ENCODE data around the gene MS4A1. TPM values are rescaled to one million over a fixed set of nuclear protein-coding genes. Genes with fewer than 3 reads are reported as not detected.
"Not testable (repeated sequence)": the region's sequence is repeated elsewhere in the genome, so short reads cannot be mapped to it uniquely, and the experiment has no call there.

MS4A1 gene
- not detected in 2 replicates for total RNA-seq (2014; rRNA removed; shearing (Covaris generic))

DNA sequence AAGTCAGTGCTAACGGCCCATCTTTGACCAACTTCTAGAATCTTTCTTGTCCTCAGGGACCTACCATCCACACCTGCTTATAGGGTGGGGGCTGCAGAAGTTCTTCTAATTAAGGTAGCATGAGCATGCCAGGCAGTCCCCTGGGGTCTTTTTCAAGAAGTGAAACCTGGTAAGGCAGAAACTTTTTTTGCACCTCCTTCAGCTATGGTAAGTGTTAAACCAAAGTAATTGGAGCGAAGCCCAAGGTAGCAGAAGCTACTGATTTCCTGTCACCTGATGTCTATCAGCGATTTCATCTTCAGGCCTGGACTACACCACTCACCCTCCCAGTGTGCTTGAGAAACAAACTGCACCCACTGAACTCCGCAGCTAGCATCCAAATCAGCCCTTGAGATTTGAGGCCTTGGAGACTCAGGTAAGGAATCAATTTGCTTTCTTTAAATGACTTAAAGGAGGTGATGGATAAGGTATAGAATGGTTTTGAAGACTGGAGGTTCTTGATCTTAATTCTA, at the start of gene MS4A1:
MS4A1 (plus strand) TSS at position 317 of the 512 bp plus-strand sequence. CDS start 6,528 bp downstream, outside the sequence.
- Histone ChIP-seq H3K4me3 (no peak within 1 kb of the TSS), H3K4me1 (no peaks in the 10 kb centered on the region), H3K36me3 (no peaks in the 10 kb centered on the region), H3K27ac (no peak within 1 kb of the TSS), H3K27me3 (no peaks in the 10 kb centered on the region), H3K9me3 (replicated peaks) (no peaks in the 10 kb centered on the region)
- DNase-seq: no peak

GRCh38 chr11:60420015-60420414, 35.6 kb upstream of the MS4A1 start:
- DNase-seq: no peak
- no peak overlapping the region for H3K4me3 ChIP-seq
- H3K27me3 ChIP-seq: no peaks in the 10 kb centered on the region
- H3K27ac ChIP-seq: no peak overlapping the region
- no peaks in the 10 kb centered on the region for H3K36me3 ChIP-seq
- H3K9me3 ChIP-seq (replicated peaks): no peaks in the 10 kb centered on the region
- no peaks in the 10 kb centered on the region for H3K4me1 ChIP-seq

DNA sequence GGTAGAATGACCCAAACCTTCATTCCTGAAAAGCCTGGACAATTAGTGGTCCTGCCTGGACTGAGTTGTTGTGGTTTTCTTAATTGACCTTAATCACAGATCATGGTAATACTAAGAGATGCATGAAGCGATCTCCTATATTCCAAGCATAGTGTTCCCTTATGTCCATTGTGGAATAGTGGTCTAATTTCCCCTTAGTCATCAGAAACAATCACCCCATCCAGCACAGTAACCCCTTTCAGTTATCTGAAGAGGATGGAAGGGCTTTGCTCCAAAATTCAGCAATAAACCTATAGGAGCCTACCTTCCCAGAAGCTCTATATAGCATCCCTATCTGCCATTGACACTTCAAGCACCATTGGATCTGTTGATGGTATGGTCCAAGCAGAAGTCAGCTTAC, 33.0 kb upstream of the MS4A1 start:
- Histone ChIP-seq H3K27ac (no peak overlapping the region), H3K4me3 (no peak overlapping the region), H3K36me3 (no peaks in the 10 kb centered on the region), H3K27me3 (no peaks in the 10 kb centered on the region), H3K4me1 (no peaks in the 10 kb centered on the region; the same call in 1 of the 2 replicates), H3K9me3 (replicated peaks) (no peaks in the 10 kb centered on the region)
- DNase-seq: no peak

DNA sequence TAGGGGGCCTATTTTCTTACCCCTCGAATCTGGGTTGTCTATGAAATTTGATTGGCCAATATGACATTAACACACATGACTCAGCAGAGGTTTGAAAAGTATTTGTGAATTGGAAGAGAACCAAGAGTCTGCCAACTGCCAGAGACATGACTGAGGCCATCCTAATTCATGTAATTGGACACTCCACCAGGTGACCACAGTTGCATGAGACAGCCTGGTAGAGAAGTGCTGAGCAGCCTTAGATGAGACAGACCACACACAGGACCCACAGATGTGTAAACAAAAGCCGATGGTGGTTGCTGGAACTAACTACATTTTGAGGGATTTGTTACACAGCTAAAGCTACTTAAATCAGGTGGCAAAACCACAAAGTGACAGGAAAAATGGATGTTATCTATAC, 27.1 kb upstream of the MS4A1 start:
- Histone ChIP-seq H3K27ac (no peak overlapping the region), H3K9me3 (replicated peaks) (no peaks in the 10 kb centered on the region), H3K4me1 (peaks cover 6% of the 10 kb centered on the region), H3K27me3 (no peaks in the 10 kb centered on the region), H3K36me3 (no peaks in the 10 kb centered on the region), H3K4me3 (no peak overlapping the region)
- peak; percentile 66 to 76 for DNase-seq

DNA sequence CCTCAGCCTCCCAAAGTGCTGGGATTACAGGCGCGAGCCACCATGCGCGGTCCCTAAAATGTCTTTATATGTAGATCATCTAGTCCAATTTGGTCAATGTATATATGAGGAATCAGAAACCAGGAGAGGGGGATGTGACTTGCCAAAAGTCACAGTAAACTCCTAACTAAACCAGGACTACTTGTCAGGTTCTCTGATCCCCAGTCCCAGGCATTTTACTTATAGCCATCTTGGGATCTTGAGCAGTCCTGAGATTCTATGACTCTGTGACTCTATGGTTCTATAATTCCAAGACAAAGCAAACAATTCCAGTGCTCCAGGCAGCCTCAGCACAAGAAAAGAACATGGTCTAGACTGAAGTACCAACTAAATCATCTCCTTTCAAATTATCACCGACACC, 26.4 kb upstream of the MS4A1 start, which contains the start of gene MS4A5:
MS4A5 (plus strand) TSS at position 301 of the 400 bp plus-strand sequence. CDS start 103 bp downstream, outside the sequence.
- no peak for DNase-seq
- H3K4me3 ChIP-seq: no peak within 1 kb of the TSS
- H3K27me3 ChIP-seq: no peaks in the 10 kb centered on the region
- no peaks in the 10 kb centered on the region for H3K36me3 ChIP-seq
- no peaks in the 10 kb centered on the region for H3K9me3 ChIP-seq (replicated peaks)
- H3K27ac ChIP-seq: no peak within 1 kb of the TSS
- H3K4me1 ChIP-seq: peaks cover 6% of the 10 kb centered on the region

- H3K4me3 ChIP-seq: no peak overlapping the region
- H3K27ac ChIP-seq: no peak overlapping the region
- no peaks in the 10 kb centered on the region for H3K36me3 ChIP-seq
- DNase-seq: no peak
- H3K27me3 ChIP-seq: no peaks in the 10 kb centered on the region
- H3K9me3 ChIP-seq (replicated peaks): no peaks in the 10 kb centered on the region
- peaks cover 6% of the 10 kb centered on the region for H3K4me1 ChIP-seq
Observed at GRCh38 chr11:60431251-60431650, 24.4 kb upstream of the MS4A1 start.

DNA sequence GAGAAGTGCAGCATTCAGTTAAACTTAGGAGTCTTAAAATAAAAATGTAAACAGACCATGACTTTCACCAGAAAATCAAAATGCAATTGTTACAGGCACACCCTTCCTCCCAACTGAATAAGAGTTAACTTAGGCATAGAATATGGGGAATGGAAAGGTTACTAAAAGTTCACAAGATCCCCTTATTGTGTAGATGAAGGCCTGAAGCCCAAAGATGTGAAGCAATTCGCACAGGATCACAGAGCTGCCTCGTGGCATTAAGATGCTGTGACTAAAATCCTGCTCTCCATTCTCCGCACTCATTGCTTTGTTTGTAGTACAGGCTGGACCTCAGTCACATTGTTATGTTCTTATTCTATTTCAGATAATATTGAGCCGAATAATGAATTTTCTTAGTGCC, 22.2 kb upstream of the MS4A1 start:
- Histone ChIP-seq H3K9me3 (replicated peaks) (no peaks in the 10 kb centered on the region), H3K36me3 (no peaks in the 10 kb centered on the region), H3K4me3 (no peak overlapping the region), H3K27ac (no peak overlapping the region), H3K4me1 (peaks cover under 1% of the 10 kb centered on the region), H3K27me3 (no peaks in the 10 kb centered on the region)
- DNase-seq: no peak

DNA sequence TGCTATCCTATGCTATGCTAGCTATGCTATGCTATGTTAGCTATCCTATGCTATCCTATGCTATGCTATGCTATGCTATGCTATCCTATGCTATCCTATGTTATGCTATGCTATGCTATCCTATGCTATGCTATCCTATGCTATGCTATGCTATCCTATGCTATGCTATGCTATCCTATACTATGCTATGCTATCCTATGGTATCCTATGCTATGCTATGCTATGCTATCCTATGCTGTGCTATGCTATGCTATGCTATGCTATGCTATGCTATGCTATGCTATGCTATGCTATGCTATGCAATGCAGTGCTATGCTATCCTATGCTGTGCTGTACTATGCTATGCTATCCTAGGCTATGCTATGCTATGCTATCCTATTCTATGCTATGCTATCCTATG, 8.6 kb upstream of the MS4A1 start:
- Histone ChIP-seq H3K36me3 (no peaks in the 10 kb centered on the region), H3K9me3 (replicated peaks) (no peaks in the 10 kb centered on the region), H3K4me3 (no peak overlapping the region), H3K4me1 (no peaks in the 10 kb centered on the region), H3K27ac (no peak overlapping the region), H3K27me3 (no peaks in the 10 kb centered on the region)
- no peak for DNase-seq

DNA sequence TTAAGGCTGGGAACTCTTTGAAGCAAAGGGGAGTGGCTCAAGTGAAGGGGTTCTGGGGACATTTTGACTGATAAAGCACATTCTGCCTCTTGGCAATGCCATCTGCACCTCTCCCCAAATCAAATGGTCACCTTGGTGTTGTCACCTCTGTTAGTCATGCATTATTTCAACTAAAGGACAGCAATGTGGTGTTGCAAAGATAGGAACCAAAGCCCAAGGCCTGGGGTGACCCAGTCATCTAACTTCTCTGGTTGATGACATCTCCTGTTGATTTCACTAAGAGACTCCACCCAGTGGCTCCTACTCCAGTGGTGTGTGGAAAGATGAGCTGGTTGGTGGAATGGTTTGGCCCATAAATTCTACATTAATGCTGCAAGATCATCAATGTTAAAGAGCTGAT, 7.8 kb upstream of the MS4A1 start:
- no peaks in the 10 kb centered on the region for H3K4me1 ChIP-seq
- no peak overlapping the region for H3K27ac ChIP-seq
- no peak overlapping the region for H3K4me3 ChIP-seq
- no peaks in the 10 kb centered on the region for H3K36me3 ChIP-seq
- no peaks in the 10 kb centered on the region for H3K9me3 ChIP-seq (replicated peaks)
- DNase-seq: no peak
- no peaks in the 10 kb centered on the region for H3K27me3 ChIP-seq

DNA sequence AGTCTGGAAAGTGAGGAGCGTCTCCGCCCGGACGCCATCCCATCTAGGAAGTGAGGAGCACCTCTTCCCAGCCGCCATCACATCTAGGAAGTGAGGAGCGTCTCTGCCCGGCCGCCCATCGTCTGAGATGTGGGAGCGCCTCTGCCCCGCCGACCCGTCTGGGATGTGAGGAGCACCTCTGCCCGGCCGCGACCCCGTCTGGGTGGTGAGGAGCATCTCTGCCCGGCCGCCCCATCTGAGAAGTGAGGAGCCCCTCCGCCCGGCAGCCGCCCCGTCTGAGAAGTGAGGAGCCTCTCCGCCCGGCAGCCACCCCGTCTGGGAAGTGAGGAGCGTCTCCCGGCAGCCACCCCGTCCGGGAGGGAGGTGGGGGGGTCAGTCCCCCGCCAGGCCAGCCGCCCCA, 4.5 kb upstream of the MS4A1 start:
- H3K27me3 ChIP-seq; DNase-seq; H3K9me3 ChIP-seq (replicated peaks); H3K4me1 ChIP-seq; H3K4me3 ChIP-seq; H3K27ac ChIP-seq; H3K36me3 ChIP-seq: not testable (repeated sequence)

DNA sequence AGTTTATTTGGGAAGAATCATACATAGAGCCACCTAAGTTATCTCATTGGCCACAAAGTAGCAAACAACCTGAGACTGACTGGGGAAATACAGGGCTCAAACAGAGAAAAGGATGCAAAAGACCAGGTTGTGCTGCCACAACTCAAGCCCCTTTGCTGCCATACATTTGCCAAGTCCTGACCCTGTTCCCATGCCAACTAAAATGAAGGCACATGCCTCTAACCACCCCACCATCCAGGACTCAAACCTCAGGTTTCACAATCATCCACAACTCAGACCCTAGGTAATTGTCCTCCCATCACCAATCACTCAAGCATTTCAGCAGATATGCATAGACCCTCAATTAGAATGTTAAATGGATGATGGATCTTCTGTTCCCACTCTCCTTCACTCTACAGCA, 1.4 kb upstream of the MS4A1 start:
- DNase-seq: no peak
- no peaks in the 10 kb centered on the region for H3K4me1 ChIP-seq
- no peaks in the 10 kb centered on the region for H3K36me3 ChIP-seq
- no peak overlapping the region for H3K4me3 ChIP-seq
- H3K27me3 ChIP-seq: no peaks in the 10 kb centered on the region
- H3K27ac ChIP-seq: no peak overlapping the region
- H3K9me3 ChIP-seq (replicated peaks): no peaks in the 10 kb centered on the region

DNA sequence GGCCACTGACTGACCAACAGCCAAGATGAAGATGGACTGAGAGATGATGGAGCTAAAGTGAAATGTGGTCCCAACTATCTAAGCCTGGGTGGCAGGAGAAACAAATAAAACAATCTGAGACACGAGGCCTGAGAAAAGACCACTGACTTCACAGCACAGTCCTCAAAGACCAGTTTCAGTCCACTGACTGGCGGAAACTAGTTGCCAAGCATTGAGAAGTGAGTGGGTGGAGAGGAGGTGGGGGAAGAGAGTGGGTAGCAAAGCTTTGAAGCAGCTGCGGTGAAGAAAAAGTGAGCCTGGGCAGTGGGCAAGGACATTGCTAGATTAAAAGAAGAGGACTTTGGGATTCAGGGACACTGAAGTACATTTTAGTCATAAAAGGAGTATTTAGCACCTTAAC, 1.9 kb downstream of the MS4A1 start:
- no peak overlapping the region for H3K27ac ChIP-seq

DNA sequence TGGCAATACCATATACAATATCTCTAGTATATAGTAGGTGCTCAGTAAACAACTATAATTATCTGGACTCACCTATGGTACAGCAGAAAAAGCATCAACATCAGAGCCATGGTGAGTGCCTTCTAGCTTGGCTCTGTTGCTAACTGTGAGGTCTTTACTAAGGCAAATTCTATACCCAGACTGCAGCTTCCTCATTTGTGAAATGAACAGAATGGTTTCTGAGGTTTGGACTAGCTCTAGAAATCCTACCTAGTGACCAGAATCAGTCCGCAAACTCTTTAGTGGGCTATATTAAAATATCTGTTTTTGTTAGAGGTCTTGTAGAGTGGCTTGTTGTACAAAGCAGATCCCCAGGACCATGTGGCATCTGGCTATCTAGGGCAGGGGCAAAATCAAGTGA, 3.7 kb downstream of the MS4A1 start:
- H3K27ac ChIP-seq: no peak overlapping the region
- no peak overlapping the region for H3K4me3 ChIP-seq
- no peaks in the 10 kb centered on the region for H3K27me3 ChIP-seq
- H3K4me1 ChIP-seq: no peaks in the 10 kb centered on the region
- DNase-seq: no peak
- H3K9me3 ChIP-seq (replicated peaks): no peaks in the 10 kb centered on the region
- H3K36me3 ChIP-seq: no peaks in the 10 kb centered on the region

More for the DNA sequence above, 1.9 kb downstream of the MS4A1 start:
- no peaks in the 10 kb centered on the region for H3K9me3 ChIP-seq (replicated peaks)
- no peaks in the 10 kb centered on the region for H3K27me3 ChIP-seq
- DNase-seq: no peak
- H3K4me1 ChIP-seq: no peaks in the 10 kb centered on the region
- H3K36me3 ChIP-seq: no peaks in the 10 kb centered on the region
- no peak overlapping the region for H3K4me3 ChIP-seq

DNA sequence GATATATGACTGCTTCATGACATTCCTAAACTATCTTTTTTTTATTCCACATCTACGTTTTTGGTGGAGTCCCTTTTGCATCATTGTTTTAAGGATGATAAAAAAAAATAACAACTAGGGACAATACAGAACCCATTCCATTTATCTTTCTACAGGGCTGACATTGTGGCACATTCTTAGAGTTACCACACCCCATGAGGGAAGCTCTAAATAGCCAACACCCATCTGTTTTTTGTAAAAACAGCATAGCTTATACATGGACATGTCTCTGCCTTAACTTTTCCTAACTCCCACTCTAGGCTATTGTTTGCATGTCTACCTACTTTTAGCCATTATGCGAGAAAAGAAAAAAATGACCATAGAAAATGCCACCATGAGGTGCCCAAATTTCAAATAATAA, 13.2 kb downstream of the MS4A1 start:
- Histone ChIP-seq H3K27ac (no peak overlapping the region), H3K9me3 (replicated peaks) (no peaks in the 10 kb centered on the region), H3K4me1 (no peaks in the 10 kb centered on the region), H3K4me3 (no peak overlapping the region), H3K36me3 (no peaks in the 10 kb centered on the region), H3K27me3 (no peaks in the 10 kb centered on the region)
- no peak for DNase-seq

DNA sequence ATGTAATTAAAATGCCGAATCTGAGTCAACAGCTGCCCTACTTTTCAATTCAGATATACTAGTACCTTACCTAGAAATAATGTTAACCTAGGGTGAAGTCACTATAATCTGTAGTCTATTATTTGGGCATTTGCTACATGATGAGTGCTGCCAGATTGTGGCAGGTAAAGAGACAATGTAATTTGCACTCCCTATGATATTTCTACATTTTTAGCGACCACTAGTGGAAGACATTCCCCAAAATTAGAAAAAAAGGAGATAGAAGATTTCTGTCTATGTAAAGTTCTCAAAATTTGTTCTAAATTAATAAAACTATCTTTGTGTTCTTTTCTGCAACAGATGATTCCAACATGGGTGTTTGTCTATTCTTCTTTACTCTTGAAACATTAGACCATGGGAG, 14.1 kb downstream of the MS4A1 start:
- no peak for DNase-seq
- H3K36me3 ChIP-seq: no peaks in the 10 kb centered on the region

DNA sequence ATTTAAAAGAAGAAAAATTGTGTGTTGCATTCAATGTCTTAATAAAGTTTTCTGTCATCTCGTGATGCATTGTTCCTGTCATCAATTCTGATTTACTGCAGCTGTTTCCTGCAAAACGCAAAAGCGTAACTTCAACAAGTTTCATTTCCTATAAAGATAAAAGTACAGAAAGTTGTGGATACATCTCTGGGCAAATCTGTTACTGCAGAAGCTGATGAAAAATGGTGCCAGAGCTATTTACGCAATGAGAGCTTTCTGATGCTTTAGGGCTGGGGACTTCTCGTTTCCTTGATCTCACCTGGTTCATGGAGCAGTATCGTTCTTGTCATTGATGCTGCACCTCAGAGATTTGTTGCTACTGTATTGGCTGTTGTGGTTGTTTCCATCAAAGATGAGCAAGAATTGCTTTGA, 21.4 kb downstream of the MS4A1 start:
- no peak overlapping the region for H3K27ac ChIP-seq
- no peak overlapping the region for H3K4me3 ChIP-seq
- no peak for DNase-seq
- H3K27me3 ChIP-seq: no peaks in the 10 kb centered on the region
- no peaks in the 10 kb centered on the region for H3K9me3 ChIP-seq (replicated peaks)
- H3K4me1 ChIP-seq: no peaks in the 10 kb centered on the region
- no peaks in the 10 kb centered on the region for H3K36me3 ChIP-seq

More for the DNA sequence above, 14.1 kb downstream of the MS4A1 start:
- Histone ChIP-seq H3K4me1 (no peaks in the 10 kb centered on the region), H3K9me3 (replicated peaks) (no peaks in the 10 kb centered on the region), H3K27ac (no peak overlapping the region), H3K4me3 (no peak overlapping the region), H3K27me3 (no peaks in the 10 kb centered on the region)
